GM12878 (cell line): Measurements from ENCODE around the gene EXOSC2. TPM values are rescaled to one million over a fixed set of nuclear protein-coding genes. Genes with fewer than 3 reads are reported as not detected.

Source experiments
- ATAC-seq: fragments of 200-7000 bp; cut with Tn5 transposase; 3 replicates; pipeline ENCODE4 v1.9.1; 2020; ENCODE audit warnings: mild to moderate bottlenecking, moderate library complexity
- BruUV-seq: library from RNA; stranded (reverse); fragments of 400-500 nt; replicated peaks from 2 replicates; lab custom pipeline; 2021; lab: Mats Ljungman, UMichigan
- CTCF ChIA-PET: fragments of 300-600 bp; sonication (Branson Sonifier 250); formaldehyde crosslinking; extraction: SDS; loops from one replicate; lab custom pipeline; 2021; ENCODE audit warnings: inconsistent platforms; lab: Yijun Ruan, JAX
- POLR2A ChIA-PET: fragments of 350-600 bp; formaldehyde crosslinking; extraction: SDS; loops from one replicate; lab custom pipeline; 2021; ENCODE audit warnings: inconsistent platforms; lab: Charles Lee
- RAD21 ChIA-PET: fragments of 300-600 bp; sonication (Branson Sonifier 250); formaldehyde crosslinking; loops from one replicate; lab custom pipeline; 2023; ENCODE audit warnings: antibody characterized with exemption; ENCODE audit not compliant: unreplicated experiment; lab: Charles Lee
- SMC1A ChIA-PET: fragments of 300-600 bp; sonication (Branson Sonifier 250); formaldehyde crosslinking; loops from one replicate; lab custom pipeline; 2023; ENCODE audit not compliant: unreplicated experiment, uncharacterized antibody; lab: Charles Lee
- DNase-seq: peaks from one replicate; pipeline ENCODE4 v3.0.0-alpha.2; 2011; ENCODE audit warnings: low read depth, low spot score
- FAIRE-seq: peaks from 3 replicates; lab custom pipeline; 2011; peaks lifted over from hg19 to GRCh38; lab: Jason Lieb, UNC
- H2AFZ ChIP-seq: 2 replicates; pipeline ENCODE4 v1.6.0; 2011; ENCODE audit warnings: low read depth, low read length, control low read depth; ENCODE audit not compliant: control insufficient read depth
- H3K27ac ChIP-seq: 2 replicates; pipeline ENCODE4 v1.5.1; 2011; ENCODE audit warnings: control low read depth; ENCODE audit not compliant: control insufficient read depth, insufficient read depth
- H3K27me3 ChIP-seq, 2 experiments: replicated peaks in 1 of 2; 2 replicates each; pipeline versions ENCODE4 v1.6.0 to v1.6.1; 2011; ENCODE audit warnings: low read length in 1 of 2; ENCODE audit not compliant: control insufficient read depth in 2 of 2, insufficient read depth in 2 of 2
- H3K36me3 ChIP-seq, 2 experiments: 2 replicates each; pipeline ENCODE4 v1.5.1; 2011; ENCODE audit warnings: low read length in 1 of 2; ENCODE audit not compliant: control insufficient read depth in 2 of 2, insufficient read depth in 2 of 2
- H3K4me1 ChIP-seq: 2 replicates; pipeline ENCODE4 v1.6.1; 2011; ENCODE audit warnings: mild to moderate bottlenecking, low read length, moderate library complexity, mixed read lengths; ENCODE audit not compliant: control insufficient read depth, insufficient read depth
- H3K4me2 ChIP-seq: 2 replicates; pipeline ENCODE4 v1.6.0; 2011; ENCODE audit warnings: control low read depth; ENCODE audit not compliant: control insufficient read depth, insufficient read depth
- H3K4me3 ChIP-seq: fragments of 200-600 bp; sonication (generic); 2 replicates; pipeline ENCODE4 v1.5.1; 2016
- H3K79me2 ChIP-seq: 2 replicates; pipeline ENCODE4 v1.6.0; 2011; ENCODE audit warnings: low read length; ENCODE audit not compliant: control insufficient read depth, insufficient read depth
- H3K9ac ChIP-seq: 2 replicates; pipeline ENCODE4 v1.8.0; 2011; ENCODE audit warnings: low read length, control low read depth, mixed read lengths; ENCODE audit not compliant: control insufficient read depth, insufficient read depth
- H3K9me3 ChIP-seq: replicated peaks from 3 replicates; pipeline ENCODE4 v1.5.1; 2011; ENCODE audit warnings: mild to moderate bottlenecking, low read length; ENCODE audit not compliant: control insufficient read depth, insufficient read depth
- H4K20me1 ChIP-seq: 2 replicates; pipeline ENCODE4 v1.6.0; 2011; ENCODE audit not compliant: control insufficient read depth, insufficient read depth
- ATF7 ChIP-seq: fragments of 450-650 bp; IDR thresholded peaks from 2 replicates; pipeline ENCODE4 v1.6.1; 2016; ENCODE audit warnings: low read depth, mild to moderate bottlenecking
- CBX5 ChIP-seq: sonication (generic); IDR thresholded peaks from 2 replicates; pipeline ENCODE4 v1.6.1; 2016; ENCODE audit warnings: low read depth, moderate library complexity, mild to moderate bottlenecking, inconsistent platforms
- CHD4 ChIP-seq: fragments of 200-600 bp; sonication (generic); IDR thresholded peaks from 2 replicates; pipeline ENCODE4 v1.6.1; 2016; ENCODE audit warnings: mild to moderate bottlenecking
- ELK1 ChIP-seq: IDR thresholded peaks from 2 replicates; pipeline ENCODE4 v1.6.1; 2012; ENCODE audit warnings: low read depth, low read length, improper control_type of control experiment
- GATAD2B ChIP-seq: fragments of 450-650 bp; conservative IDR thresholded peaks from 2 replicates; pipeline ENCODE4 v1.6.1; 2017; ENCODE audit warnings: low read depth, mild to moderate bottlenecking, moderate library complexity
- MTA3 ChIP-seq: IDR thresholded peaks from 2 replicates; pipeline ENCODE4 v1.6.1; 2012; ENCODE audit warnings: low read length, inconsistent platforms, borderline replicate concordance
- MYB ChIP-seq: fragments of 150-350 bp; IDR thresholded peaks from 2 replicates; pipeline ENCODE4 v1.6.1; 2014; ENCODE audit warnings: mild to moderate bottlenecking, low read depth, low read length, borderline replicate concordance
- NFXL1 ChIP-seq: fragments of 450-650 bp; IDR thresholded peaks from 2 replicates; pipeline ENCODE4 v1.6.1; 2017; ENCODE audit warnings: antibody characterized with exemption, mild to moderate bottlenecking, borderline replicate concordance
- POLR2A ChIP-seq: IDR thresholded peaks from 2 replicates; pipeline ENCODE4 v1.6.1; 2011; ENCODE audit warnings: low read depth, mild to moderate bottlenecking, low read length
- POLR2AphosphoS2 ChIP-seq: IDR thresholded peaks from 2 replicates; pipeline ENCODE4 v1.6.1; 2011; ENCODE audit warnings: low read depth, mild to moderate bottlenecking, low read length, improper control_type of control experiment, moderate library complexity
- RELB ChIP-seq: fragments of 450-650 bp; IDR thresholded peaks from 2 replicates; pipeline ENCODE4 v1.6.1; 2017; ENCODE audit warnings: low read depth, mild to moderate bottlenecking, moderate library complexity
- ZBTB4 ChIP-seq: fragments of 450-650 bp; formaldehyde crosslinking; IDR thresholded peaks from 2 replicates; pipeline ENCODE4 v1.4.0; 2022; ENCODE audit warnings: mild to moderate bottlenecking, moderate library complexity
- WGBS: methylation state at CpG from one replicate; pipeline ENCODE4 v1.1.6; 2016; ENCODE audit warnings: low lambda C conversion rate; ENCODE audit not compliant: insufficient replicate concordance, insufficient coverage; ENCODE audit errors: missing lambda C conversion rate; 5-methylcytosine and 5-hydroxymethylcytosine counted together
- in situ Hi-C: fragments of 300-500 bp; cut with MboI; formaldehyde crosslinking; loops from 9 replicates; pipeline ENCODE4 v1.14.3; 2018; ENCODE audit warnings: mixed read lengths
- intact Hi-C: fragments of 100-400 bp; cut with micrococcal nuclease; formaldehyde crosslinking; loops from one replicate; pipeline ENCODE4 v1.14.2; 2022; ENCODE audit not compliant: unreplicated experiment
- polyA plus RNA-seq, 11 experiments: library from polyadenylated mRNA; depleted of rRNA in 4 of 11; unstranded in 6 of 11; stranded (reverse) in 5 of 11; fragments of >200 nt; fragmentation: Nextera tagmentation in 4 of 11; fragmentation: Illumina TruSeq in 1 of 11; extraction: Ambion mirVana in 4 of 11; extraction: Trizol in 1 of 11; gene quantifications; 1 replicate in 1 of 11; 2 replicates in 10 of 11; pipeline versions ENCODE4 v1.2.1 to v1.2.3, GENCODE V29; 2011 to 2016; ENCODE audit warnings: inconsistent platforms in 2 of 11, missing spikeins in 2 of 11, low read depth in 1 of 11
- total RNA-seq, 4 experiments: library from RNA; depleted of rRNA in 3 of 4; stranded (reverse); fragments of >200 nt in 3 of 4; fragmentation: Illumina TruSeq in 1 of 4; extraction: Trizol in 1 of 4; gene quantifications; 2 replicates each; pipeline versions ENCODE4 v1.2.1 to v1.2.3, GENCODE V29; 2013 to 2021
- TF ChIP-seq, protein P1 (sequence below): IDR thresholded peaks from 2 replicates; pipeline ENCODE4 v1.6.1; 2011; ENCODE audit warnings: mild to moderate bottlenecking, low read depth, low read length, moderate library complexity; ENCODE audit not compliant: insufficient replicate concordance
- TF ChIP-seq, protein P2 (sequence below): fragments of 150-350 bp; IDR thresholded peaks from 2 replicates; pipeline ENCODE4 v1.6.1; 2014; ENCODE audit warnings: mild to moderate bottlenecking, low read depth, low read length

EXOSC2 gene
- total and polyA plus RNA-seq, 10 of the 15 experiments (the other 5 are each of a cell fraction or from before 2014, with no cell fraction given), result 26.3 to 55.0 (median 48.0) TPM

- FAIRE-seq (no peak), ATAC-seq (no peak), DNase-seq (no peak)
- intact Hi-C loops, result loop anchor here (10.0 kb wide), 1 partner anchor 120 kb away; the partner anchor contains the start of gene ABL1
- no peaks in the 10 kb centered on the region for H3K36me3 ChIP-seq
- no peak overlapping the region for H2AFZ ChIP-seq
- in situ Hi-C loops, result no loop called here
- H3K4me1 ChIP-seq, result no peaks in the 10 kb centered on the region
- ChIA-PET RAD21 (interaction anchor here (0.8 to 1.4 kb wide), 7 partner anchors 11 to 328 kb away, joined by 3 to 5 read pairs (median 3); no protein-coding TSS in a partner anchor), SMC1A (interaction anchor here (0.8 to 2.6 kb wide), 17 partner anchors 11 to 151 kb away, joined by 3 to 10 read pairs (median 4); no protein-coding TSS in a partner anchor), POLR2A (interaction anchor here (0.6 to 1.5 kb wide), 5 partner anchors 21 to 798 kb away, joined by 3 to 5 read pairs (median 4); partner anchors contain the start of gene ABL1), CTCF (interaction anchor here (0.7 to 2.2 kb wide), 16 partner anchors 9 to 331 kb away, joined by 3 to 28 read pairs (median 5); no protein-coding TSS in a partner anchor)
- no peaks in the 10 kb centered on the region for H4K20me1 ChIP-seq
- no peaks in the 10 kb centered on the region for H3K9me3 ChIP-seq
- H3K4me2 ChIP-seq, result peak overlapping the region; percentile 78
- peaks cover 43% of the 10 kb centered on the region for H3K79me2 ChIP-seq
- no TSS peak for BruUV-seq
- peak overlapping the region; percentile 48; the same call in 1 of the 2 replicates for H3K9ac ChIP-seq
- H3K27ac ChIP-seq, result no peak overlapping the region
- H3K4me3 ChIP-seq, result peak overlapping the region; percentile 98
- 77% methylated on average over 3 of the region's 3 CpGs for WGBS
- H3K27me3 ChIP-seq, result no peaks in the 10 kb centered on the region
- TF ChIP-seq CHD4, result no peak
- TF ChIP-seq, protein P1, sequence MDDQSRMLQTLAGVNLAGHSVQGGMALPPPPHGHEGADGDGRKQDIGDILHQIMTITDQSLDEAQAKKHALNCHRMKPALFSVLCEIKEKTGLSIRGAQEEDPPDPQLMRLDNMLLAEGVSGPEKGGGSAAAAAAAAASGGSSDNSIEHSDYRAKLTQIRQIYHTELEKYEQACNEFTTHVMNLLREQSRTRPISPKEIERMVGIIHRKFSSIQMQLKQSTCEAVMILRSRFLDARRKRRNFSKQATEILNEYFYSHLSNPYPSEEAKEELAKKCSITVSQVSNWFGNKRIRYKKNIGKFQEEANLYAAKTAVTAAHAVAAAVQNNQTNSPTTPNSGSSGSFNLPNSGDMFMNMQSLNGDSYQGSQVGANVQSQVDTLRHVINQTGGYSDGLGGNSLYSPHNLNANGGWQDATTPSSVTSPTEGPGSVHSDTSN, result no peak
- no peak for TF ChIP-seq ATF7
- no peak for TF ChIP-seq POLR2AphosphoS2
- TF ChIP-seq, protein P2, sequence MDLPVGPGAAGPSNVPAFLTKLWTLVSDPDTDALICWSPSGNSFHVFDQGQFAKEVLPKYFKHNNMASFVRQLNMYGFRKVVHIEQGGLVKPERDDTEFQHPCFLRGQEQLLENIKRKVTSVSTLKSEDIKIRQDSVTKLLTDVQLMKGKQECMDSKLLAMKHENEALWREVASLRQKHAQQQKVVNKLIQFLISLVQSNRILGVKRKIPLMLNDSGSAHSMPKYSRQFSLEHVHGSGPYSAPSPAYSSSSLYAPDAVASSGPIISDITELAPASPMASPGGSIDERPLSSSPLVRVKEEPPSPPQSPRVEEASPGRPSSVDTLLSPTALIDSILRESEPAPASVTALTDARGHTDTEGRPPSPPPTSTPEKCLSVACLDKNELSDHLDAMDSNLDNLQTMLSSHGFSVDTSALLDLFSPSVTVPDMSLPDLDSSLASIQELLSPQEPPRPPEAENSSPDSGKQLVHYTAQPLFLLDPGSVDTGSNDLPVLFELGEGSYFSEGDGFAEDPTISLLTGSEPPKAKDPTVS, result no peak
- no peak for TF ChIP-seq ELK1
- no peak for TF ChIP-seq NFXL1
- no peak for TF ChIP-seq CBX5
- no peak for TF ChIP-seq POLR2A
- no peak for TF ChIP-seq RELB
- no peak for TF ChIP-seq ZBTB4
- TF ChIP-seq MYB, result no peak
- TF ChIP-seq MTA3, result no peak
- no peak for TF ChIP-seq GATAD2B
Measured at GRCh38 chr9:130715270-130715669, 21.7 kb downstream of the EXOSC2 start.
